ENCODE results near the gene OR13C4.

OR13C4 gene

DNA sequence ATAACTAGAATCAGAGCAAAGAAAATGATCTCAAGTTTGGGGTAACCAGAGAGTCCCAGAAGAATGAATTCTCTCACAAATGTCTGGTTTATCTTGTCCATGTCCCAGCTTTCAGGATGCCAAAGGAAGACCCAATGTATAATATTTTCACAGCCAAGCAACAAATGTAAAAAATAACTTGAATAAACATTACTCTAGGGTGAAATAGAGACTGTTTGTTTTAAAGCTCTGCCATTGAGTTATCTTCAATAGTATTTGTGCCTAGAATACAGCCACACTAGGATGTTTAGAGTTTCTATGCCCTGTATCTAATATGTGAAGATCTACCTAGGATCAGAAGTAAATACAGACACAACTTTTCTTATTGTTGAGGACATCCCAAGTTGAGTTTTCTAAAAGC lies at the start of gene OR13C4:
TSS of gene OR13C4 (minus strand) at position 101 of the 400 bp plus-strand sequence. CDS start at position 101, 0 bp downstream.
- Histone ChIP-seq H3K9me3 (ENCODE audit: control insufficient read depth in 2 of 2, low read length in 2 of 2) (no peaks in the 10 kb centered on the region), H3K4me1 (ENCODE audit: control insufficient read depth in 2 of 2, insufficient read depth in 2 of 2, low read length in 2 of 2) (no peaks in the 10 kb centered on the region), H3K36me3 (ENCODE audit: control insufficient read depth in 2 of 2, insufficient read depth in 2 of 2, low read length in 2 of 2) (no peaks in the 10 kb centered on the region), H3K4me3 (ENCODE audit: low read length in 2 of 2) (no peak within 1 kb of the TSS), H3K9ac (ENCODE audit: low read depth in 1 of 2, low read length in 2 of 2) (no peak within 1 kb of the TSS), H3K27me3 (ENCODE audit: control insufficient read depth in 2 of 2, insufficient read depth in 2 of 2, low read length in 2 of 2) (no peaks in the 10 kb centered on the region), H3K27ac (ENCODE audit: low read depth in 2 of 2, low read length in 2 of 2) (no peak within 1 kb of the TSS)

DNA sequence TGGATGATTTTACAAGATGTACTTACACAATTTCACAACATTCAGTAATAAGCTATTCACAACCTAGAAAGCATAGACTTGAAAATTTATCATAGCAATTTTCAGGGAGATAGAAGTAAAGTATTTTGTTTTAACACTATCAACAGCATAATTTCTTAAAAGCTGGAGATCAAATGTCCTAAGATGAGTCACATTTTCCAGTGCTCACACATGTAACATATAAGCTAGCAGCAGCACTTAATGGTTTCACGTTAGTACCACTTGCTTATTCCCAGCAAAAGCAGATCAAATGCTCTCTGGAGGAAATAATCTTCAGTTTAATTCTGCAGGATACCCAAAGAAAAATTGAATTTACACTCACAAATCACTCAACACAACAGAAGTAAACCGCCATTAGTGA lies 48.4 kb upstream of the OR13C4 start:
- H3K9me3 ChIP-seq (ENCODE audit: control insufficient read depth in 2 of 2, low read length in 2 of 2): no peaks in the 10 kb centered on the region
- no peaks in the 10 kb centered on the region for H3K36me3 ChIP-seq (ENCODE audit: control insufficient read depth in 2 of 2, insufficient read depth in 2 of 2, low read length in 2 of 2)
- H3K4me1 ChIP-seq (ENCODE audit: control insufficient read depth in 2 of 2, insufficient read depth in 2 of 2, low read length in 2 of 2): no peaks in the 10 kb centered on the region
- H3K4me3 ChIP-seq (ENCODE audit: low read length in 2 of 2): no peak overlapping the region
- no peak overlapping the region for H3K9ac ChIP-seq (ENCODE audit: low read depth in 1 of 2, low read length in 2 of 2)
- H3K27me3 ChIP-seq (ENCODE audit: control insufficient read depth in 2 of 2, insufficient read depth in 2 of 2, low read length in 2 of 2): no peaks in the 10 kb centered on the region
- no peak overlapping the region for H3K27ac ChIP-seq (ENCODE audit: low read depth in 2 of 2, low read length in 2 of 2)

DNA sequence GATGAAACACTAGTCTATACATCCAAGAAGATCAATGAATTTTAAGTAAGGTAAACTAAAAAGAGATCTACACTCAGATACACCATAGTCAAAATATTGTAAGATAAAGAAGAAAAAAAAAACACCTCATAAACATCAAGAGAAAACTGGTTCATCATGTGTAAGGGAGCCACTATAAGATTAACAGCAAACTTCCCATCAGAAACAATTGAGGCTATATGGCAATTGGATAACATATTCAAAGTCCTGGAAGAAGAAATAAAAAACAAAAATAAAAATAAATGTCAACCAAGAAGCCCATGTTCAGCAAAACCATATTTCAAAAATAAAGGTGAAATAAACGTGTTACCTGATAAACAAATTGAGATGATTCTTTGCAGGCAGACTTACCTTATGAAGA lies 45.6 kb upstream of the OR13C4 start:
- Histone ChIP-seq H3K4me1 (ENCODE audit: control insufficient read depth in 2 of 2, insufficient read depth in 2 of 2, low read length in 2 of 2) (no peaks in the 10 kb centered on the region), H3K4me3 (ENCODE audit: low read length in 2 of 2) (no peak overlapping the region), H3K36me3 (ENCODE audit: control insufficient read depth in 2 of 2, insufficient read depth in 2 of 2, low read length in 2 of 2) (no peaks in the 10 kb centered on the region), H3K27ac (ENCODE audit: low read depth in 2 of 2, low read length in 2 of 2) (no peak overlapping the region), H3K9ac (ENCODE audit: low read depth in 1 of 2, low read length in 2 of 2) (no peak overlapping the region), H3K9me3 (ENCODE audit: control insufficient read depth in 2 of 2, low read length in 2 of 2) (no peaks in the 10 kb centered on the region), H3K27me3 (ENCODE audit: control insufficient read depth in 2 of 2, insufficient read depth in 2 of 2, low read length in 2 of 2) (no peaks in the 10 kb centered on the region)

DNA sequence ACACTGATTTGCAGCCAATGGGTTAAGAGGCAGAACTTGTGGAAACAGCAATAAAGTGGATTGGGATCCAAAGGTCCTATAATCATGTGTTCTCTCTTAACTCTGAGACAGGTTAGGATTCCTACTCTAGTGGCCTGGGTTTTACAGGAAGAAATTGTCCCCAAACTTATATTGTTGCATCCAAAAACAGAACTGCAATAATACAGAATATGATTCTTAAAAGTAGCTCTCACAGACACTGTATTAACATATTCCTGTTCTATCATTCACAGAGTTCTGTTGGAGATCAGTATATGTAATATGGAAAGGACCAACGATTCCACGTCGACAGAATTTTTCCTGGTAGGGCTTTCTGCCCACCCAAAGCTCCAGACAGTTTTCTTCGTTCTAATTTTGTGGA lies 41.9 kb upstream of the OR13C4 start, which contains the start of gene OR13C8:
TSS of gene OR13C8 (plus strand) at position 301 of the 400 bp plus-strand sequence. CDS start at position 301, 0 bp downstream.
- no peak within 1 kb of the TSS for H3K27ac ChIP-seq (ENCODE audit: low read depth in 2 of 2, low read length in 2 of 2)
- no peaks in the 10 kb centered on the region for H3K36me3 ChIP-seq (ENCODE audit: control insufficient read depth in 2 of 2, insufficient read depth in 2 of 2, low read length in 2 of 2)
- no peaks in the 10 kb centered on the region for H3K27me3 ChIP-seq (ENCODE audit: control insufficient read depth in 2 of 2, insufficient read depth in 2 of 2, low read length in 2 of 2)
- no peak within 1 kb of the TSS for H3K4me3 ChIP-seq (ENCODE audit: low read length in 2 of 2)
- H3K4me1 ChIP-seq (ENCODE audit: control insufficient read depth in 2 of 2, insufficient read depth in 2 of 2, low read length in 2 of 2): no peaks in the 10 kb centered on the region
- no peak within 1 kb of the TSS for H3K9ac ChIP-seq (ENCODE audit: low read depth in 1 of 2, low read length in 2 of 2)
- H3K9me3 ChIP-seq (ENCODE audit: control insufficient read depth in 2 of 2, low read length in 2 of 2): no peaks in the 10 kb centered on the region

DNA sequence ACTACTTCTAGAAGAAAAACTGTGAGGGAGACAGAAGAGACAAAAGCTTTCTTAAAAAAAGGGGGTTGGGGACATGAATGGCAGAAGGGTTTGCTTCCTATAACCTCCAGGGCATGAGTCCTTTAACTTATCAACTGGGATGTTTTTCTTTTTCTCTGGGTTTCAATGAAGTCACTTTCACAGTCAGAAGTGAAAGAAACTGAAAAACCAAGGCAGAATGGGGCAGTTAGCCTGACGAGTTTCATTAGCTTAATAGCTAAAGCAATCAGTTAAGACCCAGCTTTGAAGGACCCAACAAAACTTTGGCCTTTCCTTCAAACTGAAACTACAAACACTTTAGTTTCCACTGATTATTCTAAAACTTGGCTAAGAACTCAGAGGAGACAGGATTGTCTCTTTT lies 37.3 kb upstream of the OR13C4 start:
- Histone ChIP-seq H3K9me3 (ENCODE audit: control insufficient read depth in 2 of 2, low read length in 2 of 2) (no peaks in the 10 kb centered on the region), H3K9ac (ENCODE audit: low read depth in 1 of 2, low read length in 2 of 2) (no peak overlapping the region), H3K27ac (ENCODE audit: low read depth in 2 of 2, low read length in 2 of 2) (no peak overlapping the region), H3K4me3 (ENCODE audit: low read length in 2 of 2) (no peak overlapping the region), H3K36me3 (ENCODE audit: control insufficient read depth in 2 of 2, insufficient read depth in 2 of 2, low read length in 2 of 2) (no peaks in the 10 kb centered on the region), H3K4me1 (ENCODE audit: control insufficient read depth in 2 of 2, insufficient read depth in 2 of 2, low read length in 2 of 2) (no peaks in the 10 kb centered on the region), H3K27me3 (ENCODE audit: control insufficient read depth in 2 of 2, insufficient read depth in 2 of 2, low read length in 2 of 2) (no peaks in the 10 kb centered on the region)

DNA sequence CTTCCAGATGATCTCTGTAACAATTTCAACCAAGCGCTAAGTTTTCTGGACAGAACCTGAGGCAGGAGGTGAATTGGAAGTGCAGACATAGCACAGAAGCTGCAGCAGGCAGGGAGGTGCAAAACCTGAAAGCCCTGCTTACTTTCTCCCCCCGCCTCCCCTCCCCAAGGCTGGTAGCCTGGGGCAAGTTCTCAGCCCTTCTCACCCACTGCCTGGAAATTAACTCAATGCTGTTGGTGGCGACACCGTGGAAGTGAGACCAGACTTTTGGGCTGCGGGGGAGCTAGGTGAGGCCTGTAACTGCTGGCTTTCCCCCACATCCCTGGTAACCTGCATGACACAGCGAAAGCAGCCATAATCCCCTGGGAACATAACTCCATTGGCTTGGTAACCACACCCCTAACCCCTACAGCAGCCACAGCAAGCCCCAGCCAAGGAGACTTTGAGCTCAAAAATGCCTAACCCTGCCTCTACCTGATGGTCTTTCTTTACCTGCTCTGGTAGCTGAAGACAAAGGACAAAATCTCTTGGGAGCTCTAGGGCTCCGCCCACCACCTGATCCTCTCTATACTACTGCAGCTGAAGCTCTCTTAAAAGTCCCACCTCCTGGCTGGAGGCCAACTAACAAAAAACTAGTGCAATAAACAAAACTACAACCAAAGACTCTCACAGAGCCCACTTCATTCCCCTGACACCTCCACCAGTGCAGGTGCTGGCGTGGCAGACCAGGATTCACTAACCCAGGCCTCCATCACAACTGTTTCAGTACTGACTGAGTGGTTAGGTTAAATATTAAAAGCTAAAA lies 30.0 kb upstream of the OR13C4 start:
- H3K27me3 ChIP-seq (ENCODE audit: control insufficient read depth in 2 of 2, insufficient read depth in 2 of 2, low read length in 2 of 2): no peaks in the 10 kb centered on the region
- no peak overlapping the region for H3K4me3 ChIP-seq (ENCODE audit: low read length in 2 of 2)
- H3K36me3 ChIP-seq (ENCODE audit: control insufficient read depth in 2 of 2, insufficient read depth in 2 of 2, low read length in 2 of 2): no peaks in the 10 kb centered on the region
- H3K9ac ChIP-seq (ENCODE audit: low read depth in 1 of 2, low read length in 2 of 2): no peak overlapping the region
- no peaks in the 10 kb centered on the region for H3K4me1 ChIP-seq (ENCODE audit: control insufficient read depth in 2 of 2, insufficient read depth in 2 of 2, low read length in 2 of 2)
- H3K27ac ChIP-seq (ENCODE audit: low read depth in 2 of 2, low read length in 2 of 2): no peak overlapping the region
- no peaks in the 10 kb centered on the region for H3K9me3 ChIP-seq (ENCODE audit: control insufficient read depth in 2 of 2, low read length in 2 of 2)

DNA sequence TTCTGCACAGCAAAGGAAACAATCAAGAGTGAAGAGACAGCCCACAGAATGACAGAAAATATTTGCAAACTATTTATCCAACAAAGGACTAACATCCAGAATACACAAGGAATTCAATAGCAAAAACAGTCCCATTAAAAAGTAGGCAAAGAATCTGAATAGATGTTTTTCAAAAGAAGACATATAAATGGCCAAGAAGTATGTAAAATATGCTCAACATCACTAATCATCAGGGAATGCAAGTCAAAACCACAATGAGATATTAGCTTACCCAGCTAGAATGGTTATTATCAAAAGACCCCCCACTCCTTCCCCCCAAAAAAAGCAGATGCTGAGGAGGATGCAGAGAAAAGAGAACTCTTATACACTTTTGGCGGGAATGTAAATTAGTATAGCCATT lies 28.5 kb upstream of the OR13C4 start:
- H3K9me3 ChIP-seq (ENCODE audit: control insufficient read depth in 2 of 2, low read length in 2 of 2): no peaks in the 10 kb centered on the region
- H3K27ac ChIP-seq (ENCODE audit: low read depth in 2 of 2, low read length in 2 of 2): no peak overlapping the region
- no peaks in the 10 kb centered on the region for H3K27me3 ChIP-seq (ENCODE audit: control insufficient read depth in 2 of 2, insufficient read depth in 2 of 2, low read length in 2 of 2)
- H3K9ac ChIP-seq (ENCODE audit: low read depth in 1 of 2, low read length in 2 of 2): no peak overlapping the region
- no peak overlapping the region for H3K4me3 ChIP-seq (ENCODE audit: low read length in 2 of 2)
- no peaks in the 10 kb centered on the region for H3K36me3 ChIP-seq (ENCODE audit: control insufficient read depth in 2 of 2, insufficient read depth in 2 of 2, low read length in 2 of 2)
- H3K4me1 ChIP-seq (ENCODE audit: control insufficient read depth in 2 of 2, insufficient read depth in 2 of 2, low read length in 2 of 2): no peaks in the 10 kb centered on the region

DNA sequence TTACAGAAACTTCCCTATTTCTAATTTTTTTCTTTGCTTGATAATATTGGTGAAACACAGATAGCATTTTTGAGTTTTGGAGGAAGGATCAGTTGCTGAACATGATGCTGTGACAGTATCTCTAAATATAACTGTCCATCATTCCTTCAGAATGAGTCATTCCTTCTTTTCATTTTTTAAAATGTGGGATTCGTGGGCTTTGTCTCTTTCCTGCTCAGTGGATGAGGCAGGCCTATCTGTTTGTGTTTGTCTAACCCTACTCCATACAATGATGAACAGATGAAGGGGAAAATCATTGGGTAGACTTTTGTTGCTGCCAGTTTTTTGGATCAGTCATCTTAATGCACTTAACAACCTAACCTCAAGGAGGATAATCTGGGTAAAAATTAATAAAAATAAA lies 26.3 kb upstream of the OR13C4 start:
- Histone ChIP-seq H3K27ac (ENCODE audit: low read depth in 2 of 2, low read length in 2 of 2) (no peak overlapping the region), H3K4me3 (ENCODE audit: low read length in 2 of 2) (no peak overlapping the region), H3K9me3 (ENCODE audit: control insufficient read depth in 2 of 2, low read length in 2 of 2) (no peaks in the 10 kb centered on the region), H3K9ac (ENCODE audit: low read depth in 1 of 2, low read length in 2 of 2) (no peak overlapping the region), H3K4me1 (ENCODE audit: control insufficient read depth in 2 of 2, insufficient read depth in 2 of 2, low read length in 2 of 2) (no peaks in the 10 kb centered on the region), H3K36me3 (ENCODE audit: control insufficient read depth in 2 of 2, insufficient read depth in 2 of 2, low read length in 2 of 2) (no peaks in the 10 kb centered on the region), H3K27me3 (ENCODE audit: control insufficient read depth in 2 of 2, insufficient read depth in 2 of 2, low read length in 2 of 2) (no peaks in the 10 kb centered on the region)

DNA sequence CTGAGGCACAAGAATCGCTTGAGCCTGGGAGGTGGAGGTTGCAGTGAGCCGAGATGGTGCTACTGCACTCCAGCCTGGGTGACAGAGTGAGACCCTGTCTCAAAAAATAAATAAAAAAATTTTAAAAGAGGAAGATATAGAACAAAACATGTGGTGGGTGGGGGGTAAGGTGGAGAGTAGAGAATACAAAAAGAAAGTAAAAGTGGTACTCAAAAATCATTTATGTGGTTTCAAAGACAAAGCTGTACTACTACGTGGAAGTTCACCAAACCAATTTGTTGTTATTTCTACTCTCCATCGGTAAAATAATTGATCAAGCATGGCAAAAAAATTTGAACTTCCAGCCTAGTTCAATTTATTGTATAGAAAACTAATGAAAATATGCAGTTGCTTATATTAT lies 17.6 kb upstream of the OR13C4 start:
- no peaks in the 10 kb centered on the region for H3K9me3 ChIP-seq (ENCODE audit: control insufficient read depth in 2 of 2, low read length in 2 of 2)
- H3K9ac ChIP-seq (ENCODE audit: low read depth in 1 of 2, low read length in 2 of 2): no peak overlapping the region
- H3K4me1 ChIP-seq (ENCODE audit: control insufficient read depth in 2 of 2, insufficient read depth in 2 of 2, low read length in 2 of 2): no peaks in the 10 kb centered on the region
- H3K36me3 ChIP-seq (ENCODE audit: control insufficient read depth in 2 of 2, insufficient read depth in 2 of 2, low read length in 2 of 2): no peaks in the 10 kb centered on the region
- no peaks in the 10 kb centered on the region for H3K27me3 ChIP-seq (ENCODE audit: control insufficient read depth in 2 of 2, insufficient read depth in 2 of 2, low read length in 2 of 2)
- no peak overlapping the region for H3K27ac ChIP-seq (ENCODE audit: low read depth in 2 of 2, low read length in 2 of 2)
- no peak overlapping the region for H3K4me3 ChIP-seq (ENCODE audit: low read length in 2 of 2)

DNA sequence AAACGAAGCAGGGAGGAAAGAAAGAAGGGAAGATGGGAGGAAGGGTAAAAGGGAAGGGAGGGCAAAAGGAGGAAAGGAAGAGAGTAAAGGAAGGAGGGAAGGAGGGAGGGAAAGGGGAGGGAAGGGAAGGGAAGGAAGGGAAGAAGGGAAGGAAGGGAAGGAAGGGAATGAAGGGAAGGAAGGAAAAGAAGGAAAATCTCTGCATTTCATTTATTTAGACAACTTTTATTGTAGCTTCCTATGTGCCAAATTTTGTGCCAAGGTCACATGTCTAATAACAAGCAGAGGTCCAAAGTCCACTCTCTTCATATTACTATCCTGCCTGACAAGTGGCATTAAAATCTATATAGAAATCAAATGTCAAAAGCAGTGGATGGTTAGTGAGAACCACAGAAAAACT lies 12.3 kb upstream of the OR13C4 start:
- Histone ChIP-seq H3K4me3 (ENCODE audit: low read length in 2 of 2) (no peak overlapping the region), H3K27me3 (ENCODE audit: control insufficient read depth in 2 of 2, insufficient read depth in 2 of 2, low read length in 2 of 2) (no peaks in the 10 kb centered on the region), H3K36me3 (ENCODE audit: control insufficient read depth in 2 of 2, insufficient read depth in 2 of 2, low read length in 2 of 2) (no peaks in the 10 kb centered on the region), H3K9me3 (ENCODE audit: control insufficient read depth in 2 of 2, low read length in 2 of 2) (no peaks in the 10 kb centered on the region), H3K4me1 (ENCODE audit: control insufficient read depth in 2 of 2, insufficient read depth in 2 of 2, low read length in 2 of 2) (no peaks in the 10 kb centered on the region), H3K9ac (ENCODE audit: low read depth in 1 of 2, low read length in 2 of 2) (no peak overlapping the region), H3K27ac (ENCODE audit: low read depth in 2 of 2, low read length in 2 of 2) (no peak overlapping the region)
